K562 (cell line): ENCODE measurements around the gene GCA. TPM values are rescaled to one million over a fixed set of nuclear protein-coding genes. Genes with fewer than 3 reads are reported as not detected.

Experiments
- CBX5 ChIP-seq: IDR thresholded peaks from 2 replicates; pipeline ENCODE4 v1.6.1; 2014; ENCODE audit warnings: low read depth, borderline replicate concordance
- CHD2 ChIP-seq: IDR thresholded peaks from 2 replicates; pipeline ENCODE4 v1.6.1; 2011; ENCODE audit warnings: low read depth, low read length
- EGR1 ChIP-seq: fragments of 450-650 bp; conservative IDR thresholded peaks from 2 replicates; pipeline ENCODE4 v1.6.1; 2017; ENCODE audit warnings: mild to moderate bottlenecking
- EP400 ChIP-seq: fragments of 450-650 bp; IDR thresholded peaks from 2 replicates; pipeline ENCODE4 v1.6.1; 2017; ENCODE audit warnings: antibody characterized with exemption, mild to moderate bottlenecking, moderate library complexity
- FOXP1 ChIP-seq: sonication (generic); formaldehyde crosslinking; IDR thresholded peaks from 2 replicates; pipeline ENCODE4 v1.8.0; 2022; ENCODE audit warnings: mild to moderate bottlenecking, missing genetic modification reagents
- NBN ChIP-seq: fragments of 450-650 bp; IDR thresholded peaks from 2 replicates; pipeline ENCODE4 v1.6.1; 2016; ENCODE audit warnings: low read depth, mild to moderate bottlenecking
- NCOA2 ChIP-seq, 2 experiments: fragments of 450-650 bp; IDR thresholded peaks; 2 replicates each; pipeline ENCODE4 v1.6.1; 2018; ENCODE audit warnings: mild to moderate bottlenecking in 2 of 2, moderate library complexity in 1 of 2; ENCODE audit not compliant: partially characterized antibody in 2 of 2
- STAT5A ChIP-seq: IDR thresholded peaks from 2 replicates; pipeline ENCODE4 v1.6.1; 2012; ENCODE audit warnings: low read length, inconsistent platforms, borderline replicate concordance
- TFAM ChIP-seq: fragments of 250-450 bp; sonication (Bioruptor Pico); conservative IDR thresholded peaks from 2 replicates; pipeline ENCODE4 v1.5.0; 2021; ENCODE audit warnings: mild to moderate bottlenecking, moderate library complexity
- TRIM25 ChIP-seq: fragments of 450-650 bp; IDR thresholded peaks from 2 replicates; pipeline ENCODE4 v1.7.0; 2016; ENCODE audit warnings: borderline replicate concordance
- ZBTB17 ChIP-seq: fragments of 450-650 bp; formaldehyde crosslinking; IDR thresholded peaks from 2 replicates; pipeline ENCODE4 v1.4.0; 2020; ENCODE audit warnings: mild to moderate bottlenecking
- ZBTB8A ChIP-seq: fragments of 450-650 bp; IDR thresholded peaks from 2 replicates; pipeline ENCODE4 v1.6.1; 2018; ENCODE audit warnings: mild to moderate bottlenecking, moderate library complexity; ENCODE audit not compliant: partially characterized antibody
- ZNF277 ChIP-seq: fragments of 250-450 bp; sonication (Bioruptor Pico); IDR thresholded peaks from 2 replicates; pipeline ENCODE4 v1.8.0; 2022; ENCODE audit warnings: inconsistent platforms, mild to moderate bottlenecking, moderate library complexity, borderline replicate concordance
- ZNF3 ChIP-seq: fragments of 250-450 bp; sonication (Bioruptor Pico); IDR thresholded peaks from 2 replicates; pipeline ENCODE4 v1.5.0; 2021; ENCODE audit warnings: mild to moderate bottlenecking, moderate library complexity
- ZNF707 ChIP-seq: fragments of 250-450 bp; sonication (Bioruptor Pico); conservative IDR thresholded peaks from 2 replicates; pipeline ENCODE4 v1.8.0; 2022; ENCODE audit warnings: inconsistent platforms, mild to moderate bottlenecking, moderate library complexity
- polyA plus RNA-seq, 8 experiments: library from polyadenylated mRNA; depleted of rRNA in 4 of 8; stranded (reverse) in 5 of 8; unstranded in 3 of 8; fragments of >200 nt; fragmentation: Nextera tagmentation in 2 of 8; fragmentation: Illumina TruSeq in 1 of 8; extraction: Ambion mirVana in 2 of 8; extraction: Trizol in 1 of 8; gene quantifications; 2 replicates each; pipeline versions ENCODE4 v1.2.1 to v1.2.3, GENCODE V29; 2011 to 2014; ENCODE audit warnings: inconsistent platforms in 1 of 8, missing spikeins in 1 of 8
- total RNA-seq, 7 experiments: library from RNA; depleted of rRNA in 6 of 7; stranded (reverse); fragments of >200 nt in 6 of 7; fragmentation: Illumina TruSeq in 2 of 7; extraction: Trizol in 2 of 7; gene quantifications; 2 replicates each; pipeline versions ENCODE4 v1.2.1 to v1.2.3, GENCODE V29; 2011 to 2021; ENCODE audit warnings: low replicate concordance in 1 of 7

GCA gene
- total and polyA plus RNA-seq, 9 of the 15 experiments (the other 6 are each of a cell fraction or from before 2014, with no cell fraction given) = 0.24 to 0.79 (median 0.41) TPM; not detected in 1

GRCh38 chr2:162343824-162344616, at the start of gene GCA (continued):
- TF ChIP-seq ZNF707 (CRISPR knock-in tag) = no peak
- TF ChIP-seq ZNF277 (CRISPR knock-in tag) = no peak
- TF ChIP-seq TFAM (CRISPR knock-in tag) = no peak
- TF ChIP-seq NBN = no peak
- no peak for TF ChIP-seq ZBTB8A
- no peak for TF ChIP-seq EP400
- TF ChIP-seq ZBTB17 (CRISPR knock-in tag) = peak; percentile 44; the same call in 1 of the 2 replicates
- no peak for TF ChIP-seq STAT5A
- no peak for TF ChIP-seq EGR1
- no peak for TF ChIP-seq ZNF3
- TF ChIP-seq CHD2 = peak; percentile 17; the same call in 1 of the 2 replicates
- no peak for TF ChIP-seq NCOA2 (IDR thresholded peaks at IDR 0.05; ENCODE audit: partially characterized antibody in 2 of 2)
- TF ChIP-seq TRIM25 = no peak
- no peak for TF ChIP-seq CBX5
- no peak for TF ChIP-seq FOXP1 (CRISPR knock-in tag)
